GM23338 (cell line): ENCODE data around the gene RAD51B. TPM values are rescaled to one million over a fixed set of nuclear protein-coding genes. Genes with fewer than 3 reads are reported as not detected.
A peak's percentile ranks its signal among the peaks of the same experiment; 100 is the strongest.

Experiments used
- ATAC-seq: fragments of 200-7000 bp; cut with Tn5 transposase; 3 replicates; pipeline ENCODE4 v1.9.1; 2020
- DNase-seq: peaks from one replicate; pipeline ENCODE4 v3.0.0-alpha.2; 2015; ENCODE audit warnings: low spot score
- H2AFZ ChIP-seq: fragments of 200-600 bp; sonication (generic); 2 replicates; pipeline ENCODE4 v1.8.0; 2016; ENCODE audit warnings: antibody characterized with exemption, mild to moderate bottlenecking, moderate library complexity
- H3F3A ChIP-seq: fragments of 200-600 bp; sonication (generic); replicated peaks from 2 replicates; pipeline ENCODE4 v1.8.0; 2017; ENCODE audit warnings: antibody characterized with exemption, mixed run types, low read depth
- H3K27ac ChIP-seq: fragments of 200-600 bp; sonication (generic); 2 replicates; pipeline ENCODE4 v1.6.1; 2016; ENCODE audit warnings: low read depth
- H3K27me3 ChIP-seq: fragments of 200-600 bp; sonication (generic); 2 replicates; pipeline ENCODE4 v1.8.0; 2016; ENCODE audit warnings: mild to moderate bottlenecking, mixed run types, moderate library complexity; ENCODE audit not compliant: insufficient read depth
- H3K36me3 ChIP-seq: fragments of 200-600 bp; sonication (generic); 2 replicates; pipeline ENCODE4 v1.8.0; 2016; ENCODE audit warnings: mild to moderate bottlenecking; ENCODE audit not compliant: insufficient read depth
- H3K4me1 ChIP-seq: fragments of 200-600 bp; sonication (generic); 2 replicates; pipeline ENCODE4 v1.8.0; 2016; ENCODE audit warnings: mild to moderate bottlenecking, moderate library complexity; ENCODE audit not compliant: insufficient read depth
- H3K4me2 ChIP-seq: fragments of 200-600 bp; sonication (generic); 2 replicates; pipeline ENCODE4 v1.7.1; 2017; ENCODE audit warnings: mixed run types
- H3K4me3 ChIP-seq: fragments of 200-600 bp; sonication (generic); 2 replicates; pipeline ENCODE4 v1.6.1; 2016; ENCODE audit warnings: mixed run types
- H3K79me2 ChIP-seq: fragments of 200-600 bp; sonication (generic); replicated peaks from 2 replicates; pipeline ENCODE4 v1.8.0; 2017; ENCODE audit warnings: mild to moderate bottlenecking; ENCODE audit not compliant: insufficient read depth
- H3K9me2 ChIP-seq: fragments of 200-600 bp; sonication (generic); 2 replicates; pipeline ENCODE4 v1.8.0; 2017; ENCODE audit not compliant: insufficient read depth
- H4K20me1 ChIP-seq: fragments of 200-600 bp; sonication (generic); replicated peaks from 2 replicates; pipeline ENCODE4 v1.8.0; 2017; ENCODE audit warnings: mild to moderate bottlenecking; ENCODE audit not compliant: insufficient read depth
- H3K27ac Mint-ChIP-seq: 2 replicates; pipeline ENCODE4 v1.8.0; 2020; ENCODE audit warnings: inconsistent platforms, mild to moderate bottlenecking, moderate library complexity, mixed read lengths
- H3K27me3 Mint-ChIP-seq: 3 replicates; pipeline ENCODE4 v1.8.0; 2022; ENCODE audit warnings: low read depth, mild to moderate bottlenecking, moderate library complexity, mixed read lengths, inconsistent platforms; ENCODE audit not compliant: insufficient read depth, poor library complexity
- H3K36me3 Mint-ChIP-seq: 3 replicates; pipeline ENCODE4 v1.8.0; 2021; ENCODE audit warnings: low read depth, mild to moderate bottlenecking, inconsistent platforms, moderate library complexity, mixed read lengths
- H3K4me1 Mint-ChIP-seq: 3 replicates; pipeline ENCODE4 v1.8.0; 2020; ENCODE audit warnings: mild to moderate bottlenecking, inconsistent platforms, mixed read lengths
- H3K4me3 Mint-ChIP-seq: 3 replicates; pipeline ENCODE4 v1.8.0; 2021; ENCODE audit warnings: moderate library complexity, mild to moderate bottlenecking, inconsistent platforms, mixed read lengths
- H3K9me3 Mint-ChIP-seq: 3 replicates; pipeline ENCODE4 v1.8.0; 2020; ENCODE audit warnings: moderate library complexity, mild to moderate bottlenecking, inconsistent platforms, mixed read lengths
- CREB1 ChIP-seq: fragments of 250-450 bp; sonication (Bioruptor Pico); IDR thresholded peaks from 2 replicates; pipeline ENCODE4 v1.5.0; 2020; ENCODE audit warnings: low read depth, mild to moderate bottlenecking, moderate library complexity
- POLR2AphosphoS5 ChIP-seq: IDR thresholded peaks from 2 replicates; pipeline ENCODE4 v1.6.1; 2016; ENCODE audit warnings: antibody characterized with exemption, low read depth
- STAT1 ChIP-seq: IDR thresholded peaks from one replicate; pipeline ENCODE4 v1.6.1; 2016; ENCODE audit warnings: antibody characterized with exemption; ENCODE audit not compliant: unreplicated experiment
- polyA plus RNA-seq: library from polyadenylated mRNA; unstranded; fragments of >200 nt; fragmentation: Nextera tagmentation; extraction: Ambion mirVana; gene quantifications from 2 replicates; pipeline ENCODE4 v1.2.1, GENCODE V29; 2016
- total RNA-seq: library from RNA; depleted of rRNA; stranded (reverse); fragments of >200 nt; shearing (Covaris generic); gene quantifications from 2 replicates; pipeline ENCODE4 v1.2.3, GENCODE V29; 2014
- TF ChIP-seq, protein P1 (sequence below): IDR thresholded peaks from one replicate; pipeline ENCODE4 v1.6.1; 2018; ENCODE audit warnings: antibody characterized with exemption; ENCODE audit not compliant: unreplicated experiment
- TF ChIP-seq, protein P2 (sequence below), 2 experiments: fragments of 200-600 bp in 1 of 2; sonication (generic) in 1 of 2; conservative IDR thresholded peaks; 2 replicates each; pipeline versions ENCODE4 v1.5.1 to v1.6.1; 2016 to 2017; ENCODE audit warnings: antibody characterized with exemption in 2 of 2, low read depth in 2 of 2, mild to moderate bottlenecking in 2 of 2, moderate library complexity in 1 of 2
- TF ChIP-seq, protein P3 (sequence below): fragments of 250-450 bp; sonication (Bioruptor Pico); IDR thresholded peaks from 2 replicates; pipeline ENCODE4 v1.5.0; 2020; ENCODE audit warnings: mild to moderate bottlenecking, moderate library complexity

The RAD51B gene
- total and polyA plus RNA-seq, 2 experiments from 2014 or later = 15.7 to 29.1 TPM

DNA sequence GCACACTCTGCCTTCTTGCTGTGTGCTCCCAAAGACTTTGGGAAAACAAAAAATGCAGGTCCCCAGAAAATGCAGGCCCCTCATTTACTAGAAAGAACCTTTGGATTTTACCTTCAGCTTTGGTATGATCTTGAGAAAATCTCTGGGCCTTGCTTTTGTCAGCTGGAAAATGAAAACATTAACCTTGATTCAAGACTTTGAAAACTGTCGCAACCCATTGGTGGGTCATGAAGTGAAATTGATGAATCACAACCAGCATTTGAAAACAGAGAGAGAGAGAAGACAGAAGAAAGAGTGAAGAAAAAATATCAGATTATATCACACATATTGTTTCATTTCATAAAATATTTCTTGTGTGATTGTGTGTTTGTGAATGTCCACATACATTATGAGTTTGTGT, 650.8 kb downstream of the RAD51B start (continued):
- TF ChIP-seq, protein P1, sequence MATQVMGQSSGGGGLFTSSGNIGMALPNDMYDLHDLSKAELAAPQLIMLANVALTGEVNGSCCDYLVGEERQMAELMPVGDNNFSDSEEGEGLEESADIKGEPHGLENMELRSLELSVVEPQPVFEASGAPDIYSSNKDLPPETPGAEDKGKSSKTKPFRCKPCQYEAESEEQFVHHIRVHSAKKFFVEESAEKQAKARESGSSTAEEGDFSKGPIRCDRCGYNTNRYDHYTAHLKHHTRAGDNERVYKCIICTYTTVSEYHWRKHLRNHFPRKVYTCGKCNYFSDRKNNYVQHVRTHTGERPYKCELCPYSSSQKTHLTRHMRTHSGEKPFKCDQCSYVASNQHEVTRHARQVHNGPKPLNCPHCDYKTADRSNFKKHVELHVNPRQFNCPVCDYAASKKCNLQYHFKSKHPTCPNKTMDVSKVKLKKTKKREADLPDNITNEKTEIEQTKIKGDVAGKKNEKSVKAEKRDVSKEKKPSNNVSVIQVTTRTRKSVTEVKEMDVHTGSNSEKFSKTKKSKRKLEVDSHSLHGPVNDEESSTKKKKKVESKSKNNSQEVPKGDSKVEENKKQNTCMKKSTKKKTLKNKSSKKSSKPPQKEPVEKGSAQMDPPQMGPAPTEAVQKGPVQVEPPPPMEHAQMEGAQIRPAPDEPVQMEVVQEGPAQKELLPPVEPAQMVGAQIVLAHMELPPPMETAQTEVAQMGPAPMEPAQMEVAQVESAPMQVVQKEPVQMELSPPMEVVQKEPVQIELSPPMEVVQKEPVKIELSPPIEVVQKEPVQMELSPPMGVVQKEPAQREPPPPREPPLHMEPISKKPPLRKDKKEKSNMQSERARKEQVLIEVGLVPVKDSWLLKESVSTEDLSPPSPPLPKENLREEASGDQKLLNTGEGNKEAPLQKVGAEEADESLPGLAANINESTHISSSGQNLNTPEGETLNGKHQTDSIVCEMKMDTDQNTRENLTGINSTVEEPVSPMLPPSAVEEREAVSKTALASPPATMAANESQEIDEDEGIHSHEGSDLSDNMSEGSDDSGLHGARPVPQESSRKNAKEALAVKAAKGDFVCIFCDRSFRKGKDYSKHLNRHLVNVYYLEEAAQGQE = no peak
- no peak for TF ChIP-seq STAT1
- TF ChIP-seq POLR2AphosphoS5 = no peak

DNA sequence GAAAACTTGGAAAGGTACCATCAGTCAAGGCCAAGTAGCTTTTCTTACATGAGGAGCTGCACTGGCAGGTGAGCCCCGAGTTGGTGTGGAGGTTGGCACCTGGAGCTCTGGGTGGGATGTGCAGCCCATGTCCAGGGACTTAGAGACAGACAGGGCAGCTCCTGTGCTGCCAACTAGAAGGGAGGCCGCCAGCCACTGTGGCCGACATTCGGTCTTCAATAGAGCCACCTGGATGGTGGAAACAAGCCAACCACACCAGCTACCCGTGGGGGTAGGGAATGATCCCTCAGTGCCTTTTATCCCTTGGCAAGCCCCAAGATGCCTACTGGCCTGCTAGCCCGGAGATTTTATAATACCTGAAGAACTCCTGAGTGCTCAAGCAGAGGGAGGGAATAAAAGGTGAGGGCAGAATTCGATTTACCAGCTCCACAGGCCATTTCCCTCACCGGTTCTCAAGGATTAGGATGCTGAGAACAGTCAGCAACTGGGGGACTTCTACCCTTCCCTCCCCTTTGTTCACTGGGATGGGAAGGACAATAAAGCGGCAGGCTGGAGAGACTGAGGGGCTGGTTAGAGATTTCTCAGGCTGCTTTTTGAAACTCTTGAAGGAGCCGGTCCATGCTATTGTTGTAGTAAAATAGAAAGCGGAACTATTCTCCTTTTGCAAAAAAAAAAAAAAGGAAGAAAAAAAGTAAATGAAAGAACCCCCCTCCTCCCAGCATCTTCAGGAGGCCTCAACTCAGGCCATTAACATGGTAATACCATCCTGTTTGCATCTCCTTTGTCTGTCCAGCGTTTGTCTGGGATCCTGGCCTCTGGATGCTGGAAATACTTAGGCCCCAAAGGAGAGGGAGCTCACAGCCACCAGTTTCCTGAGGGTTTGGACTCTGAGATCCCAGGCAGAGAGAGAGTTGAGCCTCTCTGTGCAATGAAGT, 651.7 kb downstream of the RAD51B start:
- H3K36me3 ChIP-seq = no peaks in the 10 kb centered on the region
- Mint-ChIP-seq H3K9me3 (no peaks in the 10 kb centered on the region), H3K27ac (peak overlapping the region; percentile 96), H3K27me3 (peaks cover 7% of the 10 kb centered on the region), H3K4me1 (peaks cover 59% of the 10 kb centered on the region), H3K36me3 (no peaks in the 10 kb centered on the region), H3K4me3 (peak overlapping the region; percentile 36; the same call in 1 of the 3 replicates)
- H3K27ac ChIP-seq = peak overlapping the region; percentile 97
- H3K4me1 ChIP-seq = peaks cover 47% of the 10 kb centered on the region
- H3F3A ChIP-seq = peaks cover 12% of the 10 kb centered on the region; the same call in 1 of the 2 replicates
- H3K27me3 ChIP-seq = no peaks in the 10 kb centered on the region
- ATAC-seq = peak; percentile 93
- H3K79me2 ChIP-seq = no peaks in the 10 kb centered on the region
- H3K4me2 ChIP-seq = peak overlapping the region; percentile 64
- DNase-seq = peak; percentile 92
- H3K4me3 ChIP-seq = no peak overlapping the region
- no peaks in the 10 kb centered on the region for H4K20me1 ChIP-seq
- H2AFZ ChIP-seq = no peak overlapping the region
- H3K9me2 ChIP-seq = peaks cover 9% of the 10 kb centered on the region; the same call in 1 of the 2 replicates
- TF ChIP-seq, protein P2, sequence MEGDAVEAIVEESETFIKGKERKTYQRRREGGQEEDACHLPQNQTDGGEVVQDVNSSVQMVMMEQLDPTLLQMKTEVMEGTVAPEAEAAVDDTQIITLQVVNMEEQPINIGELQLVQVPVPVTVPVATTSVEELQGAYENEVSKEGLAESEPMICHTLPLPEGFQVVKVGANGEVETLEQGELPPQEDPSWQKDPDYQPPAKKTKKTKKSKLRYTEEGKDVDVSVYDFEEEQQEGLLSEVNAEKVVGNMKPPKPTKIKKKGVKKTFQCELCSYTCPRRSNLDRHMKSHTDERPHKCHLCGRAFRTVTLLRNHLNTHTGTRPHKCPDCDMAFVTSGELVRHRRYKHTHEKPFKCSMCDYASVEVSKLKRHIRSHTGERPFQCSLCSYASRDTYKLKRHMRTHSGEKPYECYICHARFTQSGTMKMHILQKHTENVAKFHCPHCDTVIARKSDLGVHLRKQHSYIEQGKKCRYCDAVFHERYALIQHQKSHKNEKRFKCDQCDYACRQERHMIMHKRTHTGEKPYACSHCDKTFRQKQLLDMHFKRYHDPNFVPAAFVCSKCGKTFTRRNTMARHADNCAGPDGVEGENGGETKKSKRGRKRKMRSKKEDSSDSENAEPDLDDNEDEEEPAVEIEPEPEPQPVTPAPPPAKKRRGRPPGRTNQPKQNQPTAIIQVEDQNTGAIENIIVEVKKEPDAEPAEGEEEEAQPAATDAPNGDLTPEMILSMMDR (conservative IDR thresholded peaks at IDR 0.05; ENCODE audit: low read depth in 2 of 2) = no peak
- TF ChIP-seq CREB1 (CRISPR knock-in tag) (peak; percentile 15; the same call in 1 of the 2 replicates), POLR2AphosphoS5 (0 out of 2 replicates have a peak, but pooled peaks have one; percentile 28)
- TF ChIP-seq, protein P3, sequence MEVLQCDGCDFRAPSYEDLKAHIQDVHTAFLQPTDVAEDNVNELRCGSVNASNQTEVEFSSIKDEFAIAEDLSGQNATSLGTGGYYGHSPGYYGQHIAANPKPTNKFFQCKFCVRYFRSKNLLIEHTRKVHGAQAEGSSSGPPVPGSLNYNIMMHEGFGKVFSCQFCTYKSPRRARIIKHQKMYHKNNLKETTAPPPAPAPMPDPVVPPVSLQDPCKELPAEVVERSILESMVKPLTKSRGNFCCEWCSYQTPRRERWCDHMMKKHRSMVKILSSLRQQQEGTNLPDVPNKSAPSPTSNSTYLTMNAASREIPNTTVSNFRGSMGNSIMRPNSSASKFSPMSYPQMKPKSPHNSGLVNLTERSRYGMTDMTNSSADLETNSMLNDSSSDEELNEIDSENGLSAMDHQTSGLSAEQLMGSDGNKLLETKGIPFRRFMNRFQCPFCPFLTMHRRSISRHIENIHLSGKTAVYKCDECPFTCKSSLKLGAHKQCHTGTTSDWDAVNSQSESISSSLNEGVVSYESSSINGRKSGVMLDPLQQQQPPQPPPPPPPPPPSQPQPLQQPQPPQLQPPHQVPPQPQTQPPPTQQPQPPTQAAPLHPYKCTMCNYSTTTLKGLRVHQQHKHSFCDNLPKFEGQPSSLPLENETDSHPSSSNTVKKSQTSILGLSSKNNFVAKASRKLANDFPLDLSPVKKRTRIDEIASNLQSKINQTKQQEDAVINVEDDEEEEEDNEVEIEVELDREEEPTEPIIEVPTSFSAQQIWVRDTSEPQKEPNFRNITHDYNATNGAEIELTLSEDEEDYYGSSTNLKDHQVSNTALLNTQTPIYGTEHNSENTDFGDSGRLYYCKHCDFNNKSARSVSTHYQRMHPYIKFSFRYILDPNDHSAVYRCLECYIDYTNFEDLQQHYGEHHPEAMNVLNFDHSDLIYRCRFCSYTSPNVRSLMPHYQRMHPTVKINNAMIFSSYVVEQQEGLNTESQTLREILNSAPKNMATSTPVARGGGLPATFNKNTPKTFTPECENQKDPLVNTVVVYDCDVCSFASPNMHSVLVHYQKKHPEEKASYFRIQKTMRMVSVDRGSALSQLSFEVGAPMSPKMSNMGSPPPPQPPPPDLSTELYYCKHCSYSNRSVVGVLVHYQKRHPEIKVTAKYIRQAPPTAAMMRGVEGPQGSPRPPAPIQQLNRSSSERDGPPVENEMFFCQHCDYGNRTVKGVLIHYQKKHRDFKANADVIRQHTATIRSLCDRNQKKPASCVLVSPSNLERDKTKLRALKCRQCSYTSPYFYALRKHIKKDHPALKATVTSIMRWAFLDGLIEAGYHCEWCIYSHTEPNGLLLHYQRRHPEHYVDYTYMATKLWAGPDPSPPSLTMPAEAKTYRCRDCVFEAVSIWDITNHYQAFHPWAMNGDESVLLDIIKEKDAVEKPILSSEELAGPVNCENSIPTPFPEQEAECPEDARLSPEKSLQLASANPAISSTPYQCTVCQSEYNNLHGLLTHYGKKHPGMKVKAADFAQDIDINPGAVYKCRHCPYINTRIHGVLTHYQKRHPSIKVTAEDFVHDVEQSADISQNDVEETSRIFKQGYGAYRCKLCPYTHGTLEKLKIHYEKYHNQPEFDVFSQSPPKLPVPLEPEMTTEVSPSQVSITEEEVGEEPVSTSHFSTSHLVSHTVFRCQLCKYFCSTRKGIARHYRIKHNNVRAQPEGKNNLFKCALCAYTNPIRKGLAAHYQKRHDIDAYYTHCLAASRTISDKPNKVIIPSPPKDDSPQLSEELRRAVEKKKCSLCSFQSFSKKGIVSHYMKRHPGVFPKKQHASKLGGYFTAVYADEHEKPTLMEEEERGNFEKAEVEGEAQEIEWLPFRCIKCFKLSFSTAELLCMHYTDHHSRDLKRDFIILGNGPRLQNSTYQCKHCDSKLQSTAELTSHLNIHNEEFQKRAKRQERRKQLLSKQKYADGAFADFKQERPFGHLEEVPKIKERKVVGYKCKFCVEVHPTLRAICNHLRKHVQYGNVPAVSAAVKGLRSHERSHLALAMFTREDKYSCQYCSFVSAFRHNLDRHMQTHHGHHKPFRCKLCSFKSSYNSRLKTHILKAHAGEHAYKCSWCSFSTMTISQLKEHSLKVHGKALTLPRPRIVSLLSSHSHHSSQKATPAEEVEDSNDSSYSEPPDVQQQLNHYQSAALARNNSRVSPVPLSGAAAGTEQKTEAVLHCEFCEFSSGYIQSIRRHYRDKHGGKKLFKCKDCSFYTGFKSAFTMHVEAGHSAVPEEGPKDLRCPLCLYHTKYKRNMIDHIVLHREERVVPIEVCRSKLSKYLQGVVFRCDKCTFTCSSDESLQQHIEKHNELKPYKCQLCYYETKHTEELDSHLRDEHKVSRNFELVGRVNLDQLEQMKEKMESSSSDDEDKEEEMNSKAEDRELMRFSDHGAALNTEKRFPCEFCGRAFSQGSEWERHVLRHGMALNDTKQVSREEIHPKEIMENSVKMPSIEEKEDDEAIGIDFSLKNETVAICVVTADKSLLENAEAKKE (CRISPR knock-in tag) = peak; percentile 90; the same call in 1 of the 2 replicates
